Limb (tissue), 2 donors: ENCODE data around the gene TPP2.
A peak's percentile ranks its signal among the peaks of the same experiment; 100 is the strongest.

ENCODE experiments used
- DNase-seq, 2 donors: peaks; one replicate each; pipeline ENCODE4 v3.0.0-alpha.2; 2016; ENCODE audit errors: extremely low spot score in 2 of 2

TPP2 gene

DNA sequence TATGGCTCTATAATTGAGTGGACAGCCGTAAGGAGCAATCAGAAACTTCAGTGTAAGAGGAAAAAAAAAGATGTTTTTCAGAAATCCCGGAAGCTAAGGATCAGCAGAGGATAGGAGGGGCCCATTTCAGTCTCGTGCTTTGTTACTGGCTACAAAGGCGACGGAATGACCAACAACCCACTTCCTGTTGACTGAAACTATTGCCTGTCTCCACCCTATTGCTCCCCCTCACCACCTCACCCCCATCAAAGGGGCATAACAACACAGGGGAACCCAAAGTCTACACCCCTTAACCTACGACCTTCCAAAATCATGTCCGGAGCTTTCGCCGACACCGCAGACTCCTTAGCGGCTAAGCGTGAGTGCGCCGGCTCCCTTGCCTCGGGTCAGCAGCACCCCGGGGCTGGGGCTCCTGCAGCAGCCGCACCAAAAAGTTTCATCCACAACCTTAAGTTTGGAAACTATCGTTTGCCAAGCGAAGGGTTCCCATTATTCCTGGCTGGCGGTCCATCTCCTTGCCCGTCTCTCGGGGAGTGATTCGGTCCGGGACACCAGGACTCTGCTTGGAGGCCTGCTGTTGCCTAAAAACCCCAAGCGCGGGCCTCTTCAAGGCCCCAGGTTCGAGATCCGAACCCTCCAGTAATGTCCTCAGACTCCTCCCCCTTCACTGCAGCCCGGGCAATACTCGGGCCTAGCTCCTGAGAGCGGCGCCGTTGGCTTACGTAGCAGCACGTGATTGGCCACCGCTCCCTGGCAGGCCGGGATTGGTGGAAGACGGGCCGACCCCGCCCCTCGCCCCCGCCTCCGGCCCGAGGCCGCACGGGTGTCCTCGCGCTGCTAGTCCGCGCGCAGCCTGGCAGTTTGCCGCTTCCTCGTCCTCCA is at the start of gene TPP2:
Gene TPP2, plus strand, starts transcription at position 840 of the 882 bp plus-strand sequence. CDS start 53 bp downstream, outside the sequence.
- DNase-seq, result peak; percentile 94 to 99

DNA sequence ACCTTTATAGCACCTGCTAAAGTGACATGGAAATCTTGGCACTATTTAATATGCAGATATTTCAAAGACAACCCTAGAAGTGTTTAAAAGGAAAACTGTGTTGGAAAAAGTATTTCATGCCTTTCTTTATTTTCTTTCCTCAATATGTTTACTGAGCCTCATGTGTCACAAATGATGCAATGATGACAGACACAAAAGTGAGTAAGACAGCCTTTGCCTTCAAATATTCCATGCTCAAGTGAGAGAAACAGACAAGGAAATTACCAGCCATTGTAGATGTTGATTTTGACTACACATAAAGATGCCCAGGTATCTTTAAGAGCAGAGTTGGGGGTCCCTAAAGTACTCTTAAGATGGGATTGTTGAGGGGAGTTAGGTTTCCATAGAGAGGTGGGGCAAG is 48.0 kb upstream of the TPP2 start:
- DNase-seq, result no peak

DNA sequence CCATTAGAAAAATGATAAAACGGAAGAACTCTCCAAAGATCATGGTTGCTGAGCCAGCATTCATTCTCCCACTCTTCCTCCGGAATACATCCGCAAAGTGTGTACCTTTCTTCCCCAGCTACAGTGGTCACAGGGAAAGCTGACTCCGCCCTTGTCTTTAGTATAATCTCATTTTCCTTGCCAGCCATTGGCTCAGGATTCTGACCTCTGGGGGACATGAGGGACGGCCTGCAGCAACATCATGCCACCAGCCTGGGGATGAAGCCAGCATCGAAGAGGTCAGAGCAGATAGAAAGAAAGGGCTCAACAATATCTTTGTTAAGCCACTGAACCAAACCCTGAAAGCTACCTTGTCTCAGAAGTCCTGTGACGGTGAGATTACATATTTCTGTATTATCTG is 46.3 kb upstream of the TPP2 start:
- no peak for DNase-seq

DNA sequence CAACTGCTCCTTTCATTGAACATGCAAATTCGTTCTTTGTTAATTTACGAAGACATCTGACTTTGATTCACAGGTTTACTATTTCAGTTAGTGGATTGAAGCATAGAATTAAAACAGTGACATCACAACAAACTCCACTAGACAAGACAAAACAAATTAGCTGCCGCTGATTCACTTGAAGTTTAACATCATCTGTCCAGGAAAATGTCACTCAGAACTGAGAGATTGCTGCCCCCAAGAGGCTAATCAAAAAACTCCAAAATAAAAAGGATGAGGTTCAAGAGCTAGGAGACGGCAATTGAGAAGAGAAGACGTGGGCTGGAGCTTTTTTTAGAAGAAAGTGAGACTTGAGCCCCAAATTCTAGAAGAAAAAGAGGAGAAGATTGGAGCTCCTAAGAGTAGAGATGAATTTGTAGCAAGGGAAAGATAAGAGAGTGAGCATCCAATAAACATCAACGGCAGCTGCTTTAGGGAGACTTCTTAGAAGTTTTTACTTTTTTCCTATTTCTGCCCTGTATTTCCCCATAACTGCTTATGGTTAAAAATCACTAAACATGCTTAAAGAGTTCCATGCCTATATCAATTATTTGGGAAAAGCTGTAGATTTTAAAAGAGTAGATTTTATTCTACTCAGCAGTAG is 40.8 kb upstream of the TPP2 start:
- DNase-seq, result peak in 1 of 2 donors; percentile 14

DNA sequence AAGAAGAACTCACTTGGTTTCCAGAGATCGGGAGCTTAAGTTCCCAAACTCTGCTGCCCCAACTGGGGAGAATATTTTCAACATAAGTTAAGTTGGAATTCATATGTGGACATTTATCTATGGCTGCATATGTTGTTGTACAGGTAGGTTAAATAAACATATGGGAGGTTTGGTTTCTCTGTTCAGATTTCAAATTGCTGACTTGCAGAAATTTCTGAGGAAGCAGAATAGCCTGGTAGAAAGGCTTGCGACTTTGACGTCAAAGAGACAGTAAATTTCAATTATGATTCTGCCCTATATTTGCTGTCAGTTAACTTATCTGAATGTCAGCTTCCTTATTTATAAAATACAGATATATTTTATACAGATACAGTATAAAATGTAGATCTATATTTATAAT is 40.0 kb upstream of the TPP2 start:
- no peak for DNase-seq

DNA sequence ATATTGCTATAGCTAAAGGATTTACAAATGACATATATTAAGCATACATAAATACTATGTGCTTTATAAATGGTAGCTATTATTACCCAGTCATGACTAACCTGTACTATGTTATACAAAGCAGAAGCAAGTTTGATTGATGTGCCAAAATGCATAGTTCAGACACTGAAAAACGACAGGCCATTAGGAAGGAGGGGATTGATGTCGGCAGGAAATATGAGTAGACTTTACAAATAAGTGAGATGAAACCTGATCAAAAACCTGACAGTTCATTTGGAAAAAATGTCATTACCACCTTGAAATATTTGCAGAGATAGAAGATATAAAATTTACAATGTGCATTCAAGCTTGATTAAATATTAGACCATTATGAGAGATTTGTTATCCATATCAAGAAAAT is 38.8 kb upstream of the TPP2 start:
- no peak for DNase-seq

DNA sequence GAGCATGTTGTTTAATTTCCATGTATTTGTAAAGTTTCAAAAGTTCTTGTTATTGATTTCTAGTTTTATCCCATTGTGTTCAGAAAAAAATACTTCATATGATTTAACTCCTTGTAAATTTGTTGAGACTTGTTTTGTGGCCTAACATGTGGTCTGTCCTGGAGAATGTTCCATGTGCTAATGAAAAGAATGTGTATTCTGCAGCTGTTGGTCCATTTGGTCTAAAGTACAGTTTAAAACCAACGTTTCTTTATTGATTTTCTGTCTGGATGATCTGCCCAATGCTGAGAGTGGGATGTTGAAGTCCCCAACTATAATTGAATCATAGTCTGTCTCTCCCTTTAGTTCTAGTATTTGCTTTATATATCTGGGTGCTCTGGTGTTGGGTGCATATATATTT is 34.9 kb upstream of the TPP2 start:
- no peak for DNase-seq

DNA sequence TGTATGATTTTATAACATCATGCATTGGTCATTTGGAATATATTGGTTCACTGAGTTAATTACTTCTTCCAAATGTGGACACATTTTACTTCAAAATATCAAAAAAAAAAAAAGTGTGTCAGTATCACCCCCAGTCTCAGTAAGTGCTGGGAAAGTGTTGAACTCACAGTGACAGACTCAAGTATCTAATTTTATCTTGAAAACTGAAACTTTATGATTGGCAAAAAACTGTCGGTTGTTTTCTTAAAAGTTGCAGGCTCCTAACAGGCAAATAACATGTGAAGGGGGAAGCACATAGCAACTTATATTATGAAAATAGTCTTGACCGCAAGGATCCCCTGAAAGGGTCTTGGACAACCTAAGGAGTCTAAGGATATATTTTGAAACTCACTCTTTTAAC is 33.5 kb upstream of the TPP2 start:
- DNase-seq, result no peak

DNA sequence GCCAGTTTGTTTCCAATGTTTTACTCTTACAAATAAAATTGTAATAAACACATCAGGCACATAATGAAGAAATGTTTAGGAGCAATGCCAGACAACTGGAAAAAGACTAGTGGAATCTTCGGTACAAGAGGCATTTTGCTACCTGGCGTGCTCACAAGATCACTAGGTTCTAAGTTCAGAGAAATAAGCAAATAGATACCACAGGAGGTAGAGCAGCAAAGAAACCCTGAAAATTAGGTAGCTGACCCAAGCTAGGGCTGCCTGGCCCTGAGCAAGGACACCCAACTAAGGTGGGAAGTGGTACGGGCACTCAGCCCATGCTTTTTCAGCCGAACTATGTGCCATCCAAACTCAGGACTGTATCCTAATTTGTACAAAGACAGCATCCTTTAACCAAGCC is 32.2 kb upstream of the TPP2 start:
- no peak for DNase-seq

DNA sequence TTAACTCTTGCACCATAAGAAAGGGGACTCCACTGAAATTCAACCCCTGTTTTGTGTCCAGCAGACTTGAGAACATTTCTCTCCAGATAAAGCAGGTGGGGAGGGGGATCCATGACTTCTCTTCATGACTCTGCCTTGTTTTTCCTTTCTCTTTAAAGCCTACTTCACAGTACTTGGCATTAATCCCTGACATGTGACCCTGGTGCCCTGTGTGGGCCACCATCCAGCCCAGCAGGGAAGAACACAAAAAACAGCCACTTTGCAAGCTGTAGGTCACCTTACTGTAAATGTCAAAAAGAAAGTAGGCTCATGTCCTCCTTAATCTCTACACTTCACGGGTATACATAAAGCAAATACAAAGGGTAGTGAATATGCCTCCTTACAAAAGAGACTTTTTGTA is 30.3 kb upstream of the TPP2 start:
- DNase-seq, result no peak

DNA sequence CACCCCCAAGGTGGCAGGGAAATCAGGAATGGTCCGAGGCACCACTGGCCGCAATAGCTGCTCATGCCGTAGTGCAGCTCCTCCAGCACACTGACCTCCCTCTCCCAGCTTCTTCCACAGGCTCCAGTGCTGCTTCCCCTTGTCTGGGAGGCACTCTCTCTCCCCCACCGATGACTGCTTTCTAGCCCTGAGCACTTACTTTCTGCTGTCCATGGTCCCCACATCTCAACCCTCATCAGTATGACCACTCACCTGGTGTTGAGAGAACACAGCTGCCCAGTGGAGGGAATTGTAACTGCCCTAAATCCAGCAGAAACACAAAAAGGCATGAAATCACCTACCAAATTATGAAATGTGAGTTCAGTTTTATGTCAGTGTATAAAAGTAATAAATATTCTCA is 28.9 kb upstream of the TPP2 start:
- no peak for DNase-seq

DNA sequence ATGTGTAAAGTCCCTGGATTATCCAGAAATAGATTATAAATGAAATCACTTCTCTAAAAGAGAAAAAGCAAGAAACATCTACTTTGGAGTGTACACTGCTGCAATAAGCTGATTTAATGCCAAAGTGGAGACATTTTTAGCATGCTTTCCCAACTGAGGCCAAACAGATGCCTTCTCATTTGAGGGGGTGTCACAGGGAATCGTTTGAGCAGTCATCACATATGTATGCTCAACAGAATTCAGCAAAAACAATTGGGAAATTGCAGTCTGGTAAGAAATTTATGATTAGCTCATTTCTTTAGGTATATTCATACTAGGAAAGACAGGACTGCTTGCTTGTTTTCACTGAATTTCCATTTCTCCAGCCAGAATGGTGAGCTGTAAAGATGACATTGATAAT is 27.3 kb upstream of the TPP2 start:
- DNase-seq, result no peak

DNA sequence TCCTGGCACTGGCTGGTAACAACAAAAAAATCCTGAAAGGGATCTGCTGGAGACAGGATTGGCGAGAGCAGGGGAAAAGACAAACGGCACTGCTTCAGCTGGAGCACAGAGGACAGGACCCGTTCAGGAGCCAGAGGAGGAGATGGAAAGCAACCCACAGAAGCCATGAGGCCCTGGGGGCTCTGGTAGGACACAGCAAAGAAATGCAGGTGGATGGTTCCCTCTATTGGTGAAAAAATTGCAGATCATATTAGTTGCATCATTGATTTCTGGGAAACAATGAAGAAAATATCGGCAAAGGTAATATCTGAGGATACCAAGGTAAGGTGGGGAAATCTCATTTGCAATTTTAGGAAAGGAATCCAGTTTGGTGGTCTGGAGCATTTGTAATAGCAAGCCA is 25.7 kb upstream of the TPP2 start:
- DNase-seq, result no peak

DNA sequence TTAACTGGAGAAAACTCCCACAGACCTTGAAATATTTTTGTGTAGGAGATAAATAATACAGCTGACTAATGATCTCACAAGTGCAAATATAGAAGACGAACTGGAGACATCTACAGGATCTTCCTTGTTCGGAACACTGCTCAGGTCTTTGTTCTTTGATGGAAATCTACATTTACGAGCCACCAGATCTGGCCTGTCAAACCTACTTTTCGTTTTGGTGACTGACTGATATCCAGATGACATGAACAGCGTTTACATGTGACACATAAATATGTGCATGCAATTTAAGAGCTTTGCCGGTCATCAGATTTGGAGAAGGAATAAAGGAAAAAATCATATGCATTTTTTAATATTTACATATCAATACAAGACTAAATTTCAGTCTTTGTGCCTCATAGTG is 24.5 kb upstream of the TPP2 start:
- DNase-seq, result no peak

DNA sequence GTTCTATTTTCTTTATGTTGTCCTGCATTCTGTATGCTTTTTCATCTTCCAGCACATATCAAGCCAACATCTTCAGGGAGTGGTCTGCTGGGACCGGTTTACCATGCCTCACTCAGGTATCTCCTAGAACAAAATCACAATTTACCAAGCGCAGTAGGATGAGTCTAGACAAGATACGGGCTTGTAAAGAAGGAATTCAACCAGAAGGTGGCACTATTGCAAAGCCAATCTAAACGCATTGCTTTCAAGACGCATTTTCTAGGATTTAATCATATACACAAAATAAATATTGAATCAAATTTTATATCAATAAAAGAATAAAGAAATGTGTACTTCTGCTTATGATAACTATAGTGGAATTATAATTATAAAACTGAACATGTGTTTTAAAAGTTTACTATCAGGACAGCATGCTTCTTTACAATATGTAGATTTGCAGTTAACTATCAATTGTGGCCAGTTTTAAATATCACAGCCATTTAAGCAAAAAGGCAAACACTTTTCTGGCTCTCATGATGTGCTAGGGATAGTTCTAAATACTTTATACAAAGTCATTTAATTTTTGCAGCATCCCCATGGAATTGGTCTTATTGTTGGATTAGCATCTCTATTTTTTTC is 16.1 kb upstream of the TPP2 start:
- peak in 1 of 2 donors; percentile 70 for DNase-seq

DNA sequence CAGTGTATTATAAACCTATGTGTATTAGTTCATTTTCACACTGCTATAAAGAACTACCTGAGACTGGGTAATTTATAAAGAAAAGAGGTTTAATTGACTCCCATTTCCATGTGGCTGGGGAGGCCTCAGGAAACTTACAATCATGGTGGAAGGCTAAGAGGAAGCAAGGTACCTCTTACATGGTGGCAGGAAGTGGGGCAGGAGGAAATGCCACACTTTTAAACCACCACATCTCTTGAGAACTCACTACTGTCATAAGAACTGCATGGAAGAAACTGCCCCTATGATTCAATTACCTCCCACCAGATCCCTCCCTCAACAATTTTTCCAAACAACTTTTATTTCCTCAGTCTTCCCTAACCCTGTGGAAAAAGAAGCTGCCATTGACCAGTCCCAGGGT is 14.5 kb upstream of the TPP2 start:
- DNase-seq, result no peak

DNA sequence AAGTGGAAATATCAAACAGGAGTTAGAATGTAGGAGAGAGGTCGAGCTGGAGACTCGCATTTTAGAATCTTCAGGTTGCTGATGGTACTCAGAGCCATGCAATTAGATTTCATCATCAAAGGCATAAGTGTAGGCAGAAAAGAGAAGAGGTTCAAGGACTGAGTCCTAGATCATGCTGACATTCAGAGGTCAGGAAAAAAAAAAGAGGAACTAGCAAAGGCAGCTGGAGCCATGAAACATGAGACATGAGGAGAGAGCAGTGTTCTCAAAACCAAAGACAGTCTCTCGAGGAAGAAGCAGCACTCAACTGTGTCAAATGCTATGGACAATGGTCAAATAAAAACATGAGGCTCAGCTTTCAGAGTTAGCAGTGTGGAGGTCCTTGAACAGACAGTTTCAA is 12.4 kb upstream of the TPP2 start:
- DNase-seq, result no peak

DNA sequence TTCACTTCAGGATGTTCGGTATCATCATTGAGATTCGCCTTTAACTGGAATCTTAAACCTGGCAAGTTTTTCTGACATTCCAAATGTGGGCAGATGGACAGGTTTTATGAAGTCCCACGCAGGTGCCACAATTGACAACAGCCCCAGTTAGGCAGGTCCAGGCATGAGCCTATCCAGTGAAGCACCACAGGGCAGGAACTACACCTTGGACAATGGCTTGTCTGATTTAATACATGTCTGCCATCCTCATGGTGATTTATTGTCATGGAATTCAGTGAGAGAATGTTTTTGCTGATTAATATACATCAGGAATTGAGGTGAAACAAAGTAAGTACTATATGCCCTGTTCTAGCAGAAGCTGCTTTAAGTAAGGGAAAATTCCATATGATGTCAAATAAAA is 10.2 kb upstream of the TPP2 start:
- DNase-seq, result no peak

DNA sequence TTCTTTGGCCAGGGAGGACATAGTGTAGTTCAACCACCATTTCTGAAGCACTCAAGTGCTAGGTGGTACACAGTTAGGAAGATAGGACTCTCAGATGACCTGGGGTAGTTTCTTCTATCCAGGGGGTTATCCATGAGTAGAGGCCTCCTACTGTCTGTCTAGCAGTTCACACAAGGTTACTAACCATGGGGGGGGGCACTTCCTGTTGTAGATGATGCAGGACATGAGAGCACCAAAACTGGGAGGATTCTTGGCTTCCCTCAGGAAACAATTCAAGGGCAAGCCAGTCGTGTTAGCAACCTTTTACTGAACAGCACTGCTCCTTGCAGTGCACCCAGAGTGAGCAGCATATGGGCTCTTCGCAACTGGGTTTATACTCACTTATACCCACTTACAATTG is 8.9 kb upstream of the TPP2 start:
- no peak for DNase-seq

DNA sequence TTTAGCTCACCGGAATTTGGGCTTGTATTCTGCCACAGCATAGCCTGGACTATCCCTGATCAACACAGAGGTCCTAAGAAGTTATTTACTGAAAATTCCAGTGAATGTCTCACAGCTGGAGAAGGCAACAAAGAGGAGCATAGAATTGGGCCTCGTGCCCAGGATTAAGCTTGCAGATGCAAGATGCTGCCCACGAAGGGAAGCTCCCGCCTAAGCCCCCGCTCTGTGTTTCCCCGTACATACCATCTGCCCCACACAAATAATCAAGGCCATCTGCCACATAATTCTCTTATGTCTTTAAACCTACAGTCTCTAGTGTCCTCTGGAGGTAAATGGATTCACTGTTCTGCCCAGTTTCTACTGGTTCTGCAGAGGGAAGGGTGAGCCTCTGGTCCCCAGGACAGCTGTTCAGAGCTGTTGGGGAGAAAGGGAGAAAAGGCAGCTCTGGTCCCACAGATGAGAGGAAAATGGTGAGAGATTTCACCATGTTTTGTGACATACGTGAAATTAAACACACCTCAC is 7.4 kb upstream of the TPP2 start:
- no peak for DNase-seq

DNA sequence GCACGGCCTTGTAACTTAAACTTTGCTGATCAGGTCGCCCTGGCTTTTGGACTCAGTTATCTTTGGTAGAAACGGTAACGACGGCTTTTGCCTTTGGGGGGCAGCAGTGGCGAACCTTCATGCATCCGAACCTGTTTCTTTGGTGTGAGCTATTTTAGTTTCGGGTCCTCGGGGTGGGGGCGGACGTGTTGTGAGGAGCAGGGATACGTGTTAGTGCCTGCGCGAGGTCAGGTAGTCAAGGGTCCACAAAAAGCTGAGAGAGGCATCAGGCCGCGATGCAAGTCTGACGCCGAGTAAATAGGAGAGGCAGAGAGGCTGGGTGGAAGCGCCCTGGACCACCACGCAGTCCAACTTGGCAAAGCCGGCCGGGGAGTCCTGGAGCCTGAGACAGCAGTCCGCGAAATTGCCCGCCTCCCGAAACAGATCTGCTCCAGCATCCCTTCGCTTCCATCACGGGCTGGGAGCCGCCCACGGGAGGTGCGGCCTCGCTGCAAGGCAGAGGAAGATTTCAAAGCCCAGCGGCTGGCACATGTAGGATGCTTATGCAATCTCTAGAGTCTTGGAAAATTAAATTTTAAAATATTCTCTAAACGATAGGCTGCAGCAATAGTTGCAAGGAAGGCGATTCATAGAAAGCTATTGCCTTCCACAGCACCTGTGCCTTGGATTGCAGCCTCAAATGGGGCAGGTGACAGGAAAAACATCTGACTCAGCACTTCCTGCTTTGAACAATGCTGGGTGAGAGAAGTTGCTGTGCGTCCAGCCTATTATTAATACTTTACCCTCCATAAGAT is 4.6 kb upstream of the TPP2 start:
- DNase-seq, result peak; percentile 68 to 83

DNA sequence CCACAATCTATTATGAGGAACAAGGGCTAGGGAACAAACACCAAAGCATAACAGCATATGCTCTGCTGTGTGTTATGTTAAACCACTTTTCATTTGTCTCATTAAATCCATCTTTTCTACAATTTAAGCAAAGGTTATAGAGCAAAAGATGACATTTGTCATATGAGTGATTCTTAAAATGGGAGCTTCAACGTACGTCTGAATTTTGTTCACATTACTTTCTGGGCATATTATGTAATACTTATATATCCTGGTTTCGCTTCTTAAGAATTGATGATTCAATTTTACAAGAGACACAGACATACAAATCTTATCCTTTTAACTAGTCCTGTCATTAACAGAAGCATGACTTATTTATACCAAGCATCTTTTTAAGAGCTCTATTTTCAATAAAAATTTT is 3.3 kb upstream of the TPP2 start:
- no peak for DNase-seq
